ENCODE measurements around the gene FBXL22.

FBXL22 gene

DNA sequence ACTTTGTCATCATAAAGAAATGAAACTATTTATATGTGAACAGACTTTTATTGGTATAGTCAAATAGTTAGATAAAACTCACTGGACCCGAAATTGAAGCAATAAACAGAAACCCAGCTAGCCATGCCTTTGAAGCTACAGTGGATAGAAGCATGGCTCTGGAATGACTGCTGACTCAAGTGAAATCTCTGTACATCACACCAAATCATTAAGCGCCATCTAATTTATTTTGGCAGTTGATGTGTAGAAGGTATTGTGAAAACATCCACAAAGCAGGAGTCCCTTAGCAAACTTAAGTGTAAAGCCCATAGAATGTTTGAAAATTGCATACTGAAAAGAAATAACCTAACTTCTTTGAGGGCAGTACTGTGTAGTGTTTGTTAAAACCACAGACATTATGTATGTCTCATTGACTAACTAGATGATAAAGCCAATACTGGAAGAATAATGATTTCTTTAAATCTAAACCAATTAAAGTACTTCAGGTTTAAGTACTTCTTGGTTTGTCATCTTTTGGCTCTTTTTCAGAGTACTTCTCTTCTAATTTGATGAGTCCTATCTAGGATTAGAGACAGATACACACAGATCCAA lies 42.8 kb upstream of the FBXL22 start:
- Histone ChIP-seq H4K20me1 (ENCODE audit: low read depth, low read length) (no peaks in the 10 kb centered on the region), H3K27ac (ENCODE audit: low read depth, low read length) (no peak overlapping the region)
- TF ChIP-seq EZH2phosphoT487 (conservative IDR thresholded peaks at IDR 0.05; ENCODE audit: low read length) = no peak
- TF ChIP-seq, protein P1, sequence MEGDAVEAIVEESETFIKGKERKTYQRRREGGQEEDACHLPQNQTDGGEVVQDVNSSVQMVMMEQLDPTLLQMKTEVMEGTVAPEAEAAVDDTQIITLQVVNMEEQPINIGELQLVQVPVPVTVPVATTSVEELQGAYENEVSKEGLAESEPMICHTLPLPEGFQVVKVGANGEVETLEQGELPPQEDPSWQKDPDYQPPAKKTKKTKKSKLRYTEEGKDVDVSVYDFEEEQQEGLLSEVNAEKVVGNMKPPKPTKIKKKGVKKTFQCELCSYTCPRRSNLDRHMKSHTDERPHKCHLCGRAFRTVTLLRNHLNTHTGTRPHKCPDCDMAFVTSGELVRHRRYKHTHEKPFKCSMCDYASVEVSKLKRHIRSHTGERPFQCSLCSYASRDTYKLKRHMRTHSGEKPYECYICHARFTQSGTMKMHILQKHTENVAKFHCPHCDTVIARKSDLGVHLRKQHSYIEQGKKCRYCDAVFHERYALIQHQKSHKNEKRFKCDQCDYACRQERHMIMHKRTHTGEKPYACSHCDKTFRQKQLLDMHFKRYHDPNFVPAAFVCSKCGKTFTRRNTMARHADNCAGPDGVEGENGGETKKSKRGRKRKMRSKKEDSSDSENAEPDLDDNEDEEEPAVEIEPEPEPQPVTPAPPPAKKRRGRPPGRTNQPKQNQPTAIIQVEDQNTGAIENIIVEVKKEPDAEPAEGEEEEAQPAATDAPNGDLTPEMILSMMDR (IDR thresholded peaks at IDR 0.05; ENCODE audit: insufficient read depth, low read length, poor library complexity, severe bottlenecking) = no peak

DNA sequence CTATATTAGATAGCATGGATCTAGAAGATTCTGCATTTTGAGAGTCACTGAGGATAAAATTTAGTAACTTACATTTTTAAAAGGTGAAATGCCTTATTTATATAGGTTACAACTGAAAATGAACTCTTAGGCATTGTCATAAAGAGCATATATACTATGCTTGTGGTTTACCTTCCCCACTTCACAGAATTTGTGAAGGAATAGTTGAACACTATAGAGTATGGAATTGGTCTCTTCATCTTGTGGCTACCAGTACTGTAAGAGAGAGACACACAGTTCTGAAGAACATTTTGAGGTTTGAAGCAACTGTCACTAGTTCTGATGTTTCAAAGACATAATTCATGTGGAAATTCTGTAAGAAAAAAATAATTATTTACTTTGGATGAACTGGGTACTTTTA lies 41.7 kb upstream of the FBXL22 start:
- Histone ChIP-seq H3K27ac (ENCODE audit: low read depth, low read length) (no peak overlapping the region), H4K20me1 (ENCODE audit: low read depth, low read length) (no peaks in the 10 kb centered on the region), H3K4me3 (ENCODE audit: insufficient read depth, low read length, poor library complexity, severe bottlenecking) (no peak overlapping the region)

More for the DNA sequence above, 42.8 kb upstream of the FBXL22 start:
- no peaks in the 10 kb centered on the region; the same call in 1 of the 2 replicates for H3F3A ChIP-seq (ENCODE audit: insufficient read depth)
- no peaks in the 10 kb centered on the region for H3K27me3 ChIP-seq (ENCODE audit: low read length)
- H3K4me2 ChIP-seq (ENCODE audit: low read depth, low read length, poor library complexity, severe bottlenecking) = no peak overlapping the region
- H3K79me2 ChIP-seq (ENCODE audit: insufficient read depth, low read length) = no peaks in the 10 kb centered on the region
- H3K9me2 ChIP-seq (replicated peaks; ENCODE audit: insufficient read depth, low read length) = no peaks in the 10 kb centered on the region
- no peak overlapping the region for H2AFZ ChIP-seq (ENCODE audit: low read depth, low read length, severe bottlenecking)
- no peak overlapping the region for H3K4me3 ChIP-seq (ENCODE audit: insufficient read depth, low read length, poor library complexity, severe bottlenecking)
- H3K9me3 ChIP-seq (ENCODE audit: insufficient read depth, low read length) = no peaks in the 10 kb centered on the region
- H3K9ac ChIP-seq (ENCODE audit: low read length) = no peak overlapping the region
- H3K36me3 ChIP-seq (ENCODE audit: low read length) = no peaks in the 10 kb centered on the region; the same call in 1 of the 2 replicates

DNA sequence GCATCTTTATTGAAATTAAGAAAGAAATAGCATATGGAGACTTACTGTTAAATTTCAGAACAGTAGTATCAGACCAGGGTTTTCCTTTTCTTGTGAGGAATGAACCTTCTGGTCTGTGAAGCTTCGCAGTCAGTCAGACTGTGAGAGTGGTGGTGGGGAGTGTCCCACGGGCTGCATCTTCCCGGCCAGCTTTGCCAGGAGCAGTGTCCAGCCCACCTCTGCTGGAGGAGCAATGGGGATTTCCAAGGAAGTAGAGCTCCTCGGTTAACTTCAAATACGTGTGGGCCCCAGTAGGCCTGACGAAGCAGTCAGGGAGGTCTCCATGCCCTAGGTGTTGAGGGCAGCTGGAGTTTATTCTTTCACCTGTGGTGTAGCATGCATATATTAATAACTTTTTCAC lies 40.9 kb upstream of the FBXL22 start:
- Histone ChIP-seq H3K27me3 (ENCODE audit: low read length) (no peaks in the 10 kb centered on the region), H3K27ac (ENCODE audit: low read depth, low read length) (no peak overlapping the region), H3F3A (ENCODE audit: insufficient read depth) (no peaks in the 10 kb centered on the region; the same call in 1 of the 2 replicates), H3K79me2 (ENCODE audit: insufficient read depth, low read length) (no peaks in the 10 kb centered on the region), H3K4me2 (ENCODE audit: low read depth, low read length, poor library complexity, severe bottlenecking) (no peak overlapping the region), H2AFZ (ENCODE audit: low read depth, low read length, severe bottlenecking) (no peak overlapping the region), H3K9ac (ENCODE audit: low read length) (no peak overlapping the region), H3K9me3 (ENCODE audit: insufficient read depth, low read length) (no peaks in the 10 kb centered on the region), H3K4me3 (ENCODE audit: insufficient read depth, low read length, poor library complexity, severe bottlenecking) (no peak overlapping the region), H4K20me1 (ENCODE audit: low read depth, low read length) (no peaks in the 10 kb centered on the region), H3K36me3 (ENCODE audit: low read length) (no peaks in the 10 kb centered on the region; the same call in 1 of the 2 replicates), H3K9me2 (replicated peaks; ENCODE audit: insufficient read depth, low read length) (no peaks in the 10 kb centered on the region)
- TF ChIP-seq, protein P1 (IDR thresholded peaks at IDR 0.05; ENCODE audit: insufficient read depth, low read length, poor library complexity, severe bottlenecking) = no peak
- no peak for TF ChIP-seq EZH2phosphoT487 (conservative IDR thresholded peaks at IDR 0.05; ENCODE audit: low read length)

More for the DNA sequence above, 41.7 kb upstream of the FBXL22 start:
- Histone ChIP-seq H3F3A (ENCODE audit: insufficient read depth) (no peaks in the 10 kb centered on the region; the same call in 1 of the 2 replicates), H3K9me2 (replicated peaks; ENCODE audit: insufficient read depth, low read length) (no peaks in the 10 kb centered on the region), H3K79me2 (ENCODE audit: insufficient read depth, low read length) (no peaks in the 10 kb centered on the region), H3K4me2 (ENCODE audit: low read depth, low read length, poor library complexity, severe bottlenecking) (no peak overlapping the region), H3K9ac (ENCODE audit: low read length) (no peak overlapping the region), H3K9me3 (ENCODE audit: insufficient read depth, low read length) (no peaks in the 10 kb centered on the region), H3K36me3 (ENCODE audit: low read length) (no peaks in the 10 kb centered on the region; the same call in 1 of the 2 replicates), H3K27me3 (ENCODE audit: low read length) (no peaks in the 10 kb centered on the region), H2AFZ (ENCODE audit: low read depth, low read length, severe bottlenecking) (no peak overlapping the region)
- no peak for TF ChIP-seq EZH2phosphoT487 (conservative IDR thresholded peaks at IDR 0.05; ENCODE audit: low read length)
- TF ChIP-seq, protein P1 (IDR thresholded peaks at IDR 0.05; ENCODE audit: insufficient read depth, low read length, poor library complexity, severe bottlenecking) = no peak

Measured in SU-DHL-6 (cell line).